WTC11 (cell line): ENCODE data around the gene ZNF579. TPM values are rescaled to one million over a fixed set of nuclear protein-coding genes. Genes with fewer than 3 reads are reported as not detected.

Experiments used
- ATAC-seq: fragments of 200-7000 bp; cut with Tn5 transposase; 2 replicates; pipeline ENCODE4 v1.10.0; 2021; ENCODE audit warnings: mild to moderate bottlenecking, moderate library complexity
- CTCF ChIA-PET: fragments of 300-600 bp; sonication (Branson Sonifier 250); formaldehyde crosslinking; loops from one replicate; lab custom pipeline; 2021; ENCODE audit warnings: antibody characterized with exemption; lab: Charles Lee
- POLR2A ChIA-PET: fragments of 350-600 bp; sonication (Branson Sonifier 250); formaldehyde crosslinking; loops from one replicate; lab custom pipeline; 2021; ENCODE audit warnings: antibody characterized with exemption; lab: Charles Lee
- DNase-seq: peaks from one replicate; pipeline ENCODE4 v3.0.0; 2021; ENCODE audit warnings: low spot score
- H3K27ac Mint-ChIP-seq: 2 replicates; pipeline ENCODE4 v1.8.0; 2021; ENCODE audit warnings: mixed read lengths
- H3K27me3 Mint-ChIP-seq: 2 replicates; pipeline ENCODE4 v1.8.0; 2021; ENCODE audit warnings: low read depth, mild to moderate bottlenecking, moderate library complexity, mixed read lengths
- H3K36me3 Mint-ChIP-seq: 2 replicates; pipeline ENCODE4 v1.8.0; 2021; ENCODE audit warnings: mixed read lengths
- H3K4me1 Mint-ChIP-seq: 2 replicates; pipeline ENCODE4 v1.8.0; 2022; ENCODE audit warnings: mixed read lengths
- H3K4me3 Mint-ChIP-seq: 2 replicates; pipeline ENCODE4 v1.8.0; 2021; ENCODE audit warnings: mild to moderate bottlenecking, moderate library complexity, mixed read lengths
- H3K9me3 Mint-ChIP-seq: 2 replicates; pipeline ENCODE4 v1.8.0; 2021; ENCODE audit warnings: mixed read lengths
- AR ChIP-seq: fragments of 250-450 bp; sonication (Bioruptor Pico); IDR thresholded peaks from 2 replicates; pipeline ENCODE4 v1.9.0; 2021; ENCODE audit warnings: mild to moderate bottlenecking
- CBFB ChIP-seq: sonication (generic); formaldehyde crosslinking; IDR thresholded peaks from 2 replicates; pipeline ENCODE4 v1.8.1; 2022; ENCODE audit warnings: mild to moderate bottlenecking, low read depth, missing genetic modification reagents
- CREM ChIP-seq: sonication (generic); formaldehyde crosslinking; IDR thresholded peaks from 2 replicates; pipeline ENCODE4 v1.8.1; 2022; ENCODE audit warnings: mild to moderate bottlenecking, missing genetic modification reagents, moderate library complexity
- ELF4 ChIP-seq: sonication (generic); formaldehyde crosslinking; IDR thresholded peaks from 2 replicates; pipeline ENCODE4 v1.8.1; 2022; ENCODE audit warnings: low read depth, mild to moderate bottlenecking, moderate library complexity, missing genetic modification reagents
- FOXK1 ChIP-seq: sonication (generic); formaldehyde crosslinking; IDR thresholded peaks from 2 replicates; pipeline ENCODE4 v1.8.0; 2022; ENCODE audit warnings: mild to moderate bottlenecking, moderate library complexity, missing genetic modification reagents
- HMGA2 ChIP-seq: fragments of 250-450 bp; sonication (Bioruptor Pico); IDR thresholded peaks from 2 replicates; pipeline ENCODE4 v1.4.0; 2021; ENCODE audit warnings: mild to moderate bottlenecking, moderate library complexity
- JAZF1 ChIP-seq: fragments of 250-450 bp; sonication (Bioruptor Pico); IDR thresholded peaks from 2 replicates; pipeline ENCODE4 v1.9.0; 2021; ENCODE audit warnings: moderate library complexity, mild to moderate bottlenecking, inconsistent platforms
- JUN ChIP-seq: sonication (generic); formaldehyde crosslinking; IDR thresholded peaks from 2 replicates; pipeline ENCODE4 v1.8.0; 2023; ENCODE audit warnings: mild to moderate bottlenecking, missing genetic modification reagents
- KAT7 ChIP-seq: sonication (generic); formaldehyde crosslinking; IDR thresholded peaks from 2 replicates; pipeline ENCODE4 v1.8.1; 2023; ENCODE audit warnings: missing genetic modification reagents, mild to moderate bottlenecking, borderline replicate concordance
- NFE2L1 ChIP-seq: sonication (generic); formaldehyde crosslinking; IDR thresholded peaks from 2 replicates; pipeline ENCODE4 v1.8.1; 2023; ENCODE audit warnings: missing genetic modification reagents
- USF2 ChIP-seq: sonication (generic); formaldehyde crosslinking; IDR thresholded peaks from 2 replicates; pipeline ENCODE4 v1.8.1; 2023; ENCODE audit warnings: mild to moderate bottlenecking, missing genetic modification reagents, moderate library complexity
- ZNF317 ChIP-seq: sonication (generic); formaldehyde crosslinking; IDR thresholded peaks from 2 replicates; pipeline ENCODE4 v1.8.1; 2023; ENCODE audit warnings: low read depth, mild to moderate bottlenecking, moderate library complexity, missing genetic modification reagents, borderline replicate concordance
- total RNA-seq: library from RNA; stranded (reverse); gene quantifications from 3 replicates; pipeline ENCODE4 v1.2.3, GENCODE V29; 2021
- TF ChIP-seq, protein P1 (sequence below): sonication (generic); formaldehyde crosslinking; IDR thresholded peaks from 2 replicates; pipeline ENCODE4 v1.8.1; 2023; ENCODE audit warnings: mild to moderate bottlenecking, missing genetic modification reagents, borderline replicate concordance
- TF ChIP-seq, protein P2 (sequence below): sonication (generic); formaldehyde crosslinking; IDR thresholded peaks from 2 replicates; pipeline ENCODE4 v1.8.1; 2023; ENCODE audit warnings: mild to moderate bottlenecking, missing genetic modification reagents, moderate library complexity
- TF ChIP-seq, protein P3 (sequence below): fragments of 250-450 bp; sonication (Bioruptor Pico); IDR thresholded peaks from 2 replicates; pipeline ENCODE4 v1.9.0; 2021; ENCODE audit warnings: mild to moderate bottlenecking, borderline replicate concordance
- TF ChIP-seq, protein P4 (sequence below): sonication (generic); formaldehyde crosslinking; IDR thresholded peaks from 2 replicates; pipeline ENCODE4 v1.8.0; 2023; ENCODE audit warnings: missing genetic modification reagents
- TF ChIP-seq, protein P5 (sequence below): fragments of 250-450 bp; sonication (Bioruptor Pico); IDR thresholded peaks from 2 replicates; pipeline ENCODE4 v2.1.2; 2022; ENCODE audit warnings: mild to moderate bottlenecking, moderate library complexity

The ZNF579 gene
- total RNA-seq, 1 experiment from 2014 or later: 30.0 TPM

GRCh38 chr19:55622242-55622969, 41.8 kb upstream of the ZNF579 start:
- peaks cover 15% of the 10 kb centered on the region for H3K36me3 Mint-ChIP-seq
- ChIA-PET CTCF (interaction anchor here (0.8 to 0.9 kb wide), 2 partner anchors 10 to 16 kb away, joined by 3 to 4 read pairs; no protein-coding TSS in a partner anchor), POLR2A (interaction anchor here (2.6 kb wide), 1 partner anchor 16 kb away, joined by 10 read pairs; no protein-coding TSS in a partner anchor)
- ATAC-seq: no peak
- H3K27me3 Mint-ChIP-seq: peaks cover 11% of the 10 kb centered on the region; the same call in 1 of the 2 replicates
- peaks cover 16% of the 10 kb centered on the region for H3K4me1 Mint-ChIP-seq
- no peak overlapping the region for H3K27ac Mint-ChIP-seq
- no peak for DNase-seq
- H3K4me3 Mint-ChIP-seq: no peak overlapping the region
- 0 out of 2 replicates have a peak, but pooled peaks cover 3% of the 10 kb centered on the region for H3K9me3 Mint-ChIP-seq
- TF ChIP-seq ELF4: no peak
- TF ChIP-seq NFE2L1 (CRISPR knock-in tag): no peak
- TF ChIP-seq JAZF1: no peak
- no peak for TF ChIP-seq FOXK1
- TF ChIP-seq KAT7 (CRISPR knock-in tag): no peak
- TF ChIP-seq, protein P1, sequence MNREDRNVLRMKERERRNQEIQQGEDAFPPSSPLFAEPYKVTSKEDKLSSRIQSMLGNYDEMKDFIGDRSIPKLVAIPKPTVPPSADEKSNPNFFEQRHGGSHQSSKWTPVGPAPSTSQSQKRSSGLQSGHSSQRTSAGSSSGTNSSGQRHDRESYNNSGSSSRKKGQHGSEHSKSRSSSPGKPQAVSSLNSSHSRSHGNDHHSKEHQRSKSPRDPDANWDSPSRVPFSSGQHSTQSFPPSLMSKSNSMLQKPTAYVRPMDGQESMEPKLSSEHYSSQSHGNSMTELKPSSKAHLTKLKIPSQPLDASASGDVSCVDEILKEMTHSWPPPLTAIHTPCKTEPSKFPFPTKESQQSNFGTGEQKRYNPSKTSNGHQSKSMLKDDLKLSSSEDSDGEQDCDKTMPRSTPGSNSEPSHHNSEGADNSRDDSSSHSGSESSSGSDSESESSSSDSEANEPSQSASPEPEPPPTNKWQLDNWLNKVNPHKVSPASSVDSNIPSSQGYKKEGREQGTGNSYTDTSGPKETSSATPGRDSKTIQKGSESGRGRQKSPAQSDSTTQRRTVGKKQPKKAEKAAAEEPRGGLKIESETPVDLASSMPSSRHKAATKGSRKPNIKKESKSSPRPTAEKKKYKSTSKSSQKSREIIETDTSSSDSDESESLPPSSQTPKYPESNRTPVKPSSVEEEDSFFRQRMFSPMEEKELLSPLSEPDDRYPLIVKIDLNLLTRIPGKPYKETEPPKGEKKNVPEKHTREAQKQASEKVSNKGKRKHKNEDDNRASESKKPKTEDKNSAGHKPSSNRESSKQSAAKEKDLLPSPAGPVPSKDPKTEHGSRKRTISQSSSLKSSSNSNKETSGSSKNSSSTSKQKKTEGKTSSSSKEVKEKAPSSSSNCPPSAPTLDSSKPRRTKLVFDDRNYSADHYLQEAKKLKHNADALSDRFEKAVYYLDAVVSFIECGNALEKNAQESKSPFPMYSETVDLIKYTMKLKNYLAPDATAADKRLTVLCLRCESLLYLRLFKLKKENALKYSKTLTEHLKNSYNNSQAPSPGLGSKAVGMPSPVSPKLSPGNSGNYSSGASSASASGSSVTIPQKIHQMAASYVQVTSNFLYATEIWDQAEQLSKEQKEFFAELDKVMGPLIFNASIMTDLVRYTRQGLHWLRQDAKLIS (CRISPR knock-in tag): no peak
- TF ChIP-seq, protein P2, sequence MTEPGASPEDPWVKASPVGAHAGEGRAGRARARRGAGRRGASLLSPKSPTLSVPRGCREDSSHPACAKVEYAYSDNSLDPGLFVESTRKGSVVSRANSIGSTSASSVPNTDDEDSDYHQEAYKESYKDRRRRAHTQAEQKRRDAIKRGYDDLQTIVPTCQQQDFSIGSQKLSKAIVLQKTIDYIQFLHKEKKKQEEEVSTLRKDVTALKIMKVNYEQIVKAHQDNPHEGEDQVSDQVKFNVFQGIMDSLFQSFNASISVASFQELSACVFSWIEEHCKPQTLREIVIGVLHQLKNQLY (CRISPR knock-in tag): no peak
- TF ChIP-seq, protein P3, sequence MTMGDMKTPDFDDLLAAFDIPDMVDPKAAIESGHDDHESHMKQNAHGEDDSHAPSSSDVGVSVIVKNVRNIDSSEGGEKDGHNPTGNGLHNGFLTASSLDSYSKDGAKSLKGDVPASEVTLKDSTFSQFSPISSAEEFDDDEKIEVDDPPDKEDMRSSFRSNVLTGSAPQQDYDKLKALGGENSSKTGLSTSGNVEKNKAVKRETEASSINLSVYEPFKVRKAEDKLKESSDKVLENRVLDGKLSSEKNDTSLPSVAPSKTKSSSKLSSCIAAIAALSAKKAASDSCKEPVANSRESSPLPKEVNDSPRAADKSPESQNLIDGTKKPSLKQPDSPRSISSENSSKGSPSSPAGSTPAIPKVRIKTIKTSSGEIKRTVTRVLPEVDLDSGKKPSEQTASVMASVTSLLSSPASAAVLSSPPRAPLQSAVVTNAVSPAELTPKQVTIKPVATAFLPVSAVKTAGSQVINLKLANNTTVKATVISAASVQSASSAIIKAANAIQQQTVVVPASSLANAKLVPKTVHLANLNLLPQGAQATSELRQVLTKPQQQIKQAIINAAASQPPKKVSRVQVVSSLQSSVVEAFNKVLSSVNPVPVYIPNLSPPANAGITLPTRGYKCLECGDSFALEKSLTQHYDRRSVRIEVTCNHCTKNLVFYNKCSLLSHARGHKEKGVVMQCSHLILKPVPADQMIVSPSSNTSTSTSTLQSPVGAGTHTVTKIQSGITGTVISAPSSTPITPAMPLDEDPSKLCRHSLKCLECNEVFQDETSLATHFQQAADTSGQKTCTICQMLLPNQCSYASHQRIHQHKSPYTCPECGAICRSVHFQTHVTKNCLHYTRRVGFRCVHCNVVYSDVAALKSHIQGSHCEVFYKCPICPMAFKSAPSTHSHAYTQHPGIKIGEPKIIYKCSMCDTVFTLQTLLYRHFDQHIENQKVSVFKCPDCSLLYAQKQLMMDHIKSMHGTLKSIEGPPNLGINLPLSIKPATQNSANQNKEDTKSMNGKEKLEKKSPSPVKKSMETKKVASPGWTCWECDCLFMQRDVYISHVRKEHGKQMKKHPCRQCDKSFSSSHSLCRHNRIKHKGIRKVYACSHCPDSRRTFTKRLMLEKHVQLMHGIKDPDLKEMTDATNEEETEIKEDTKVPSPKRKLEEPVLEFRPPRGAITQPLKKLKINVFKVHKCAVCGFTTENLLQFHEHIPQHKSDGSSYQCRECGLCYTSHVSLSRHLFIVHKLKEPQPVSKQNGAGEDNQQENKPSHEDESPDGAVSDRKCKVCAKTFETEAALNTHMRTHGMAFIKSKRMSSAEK (CRISPR knock-in tag): no peak
- TF ChIP-seq JUN (CRISPR knock-in tag): no peak
- no peak for TF ChIP-seq USF2 (CRISPR knock-in tag)
- TF ChIP-seq ZNF317 (CRISPR knock-in tag): no peak
- no peak for TF ChIP-seq AR (CRISPR knock-in tag)
- TF ChIP-seq, protein P4, sequence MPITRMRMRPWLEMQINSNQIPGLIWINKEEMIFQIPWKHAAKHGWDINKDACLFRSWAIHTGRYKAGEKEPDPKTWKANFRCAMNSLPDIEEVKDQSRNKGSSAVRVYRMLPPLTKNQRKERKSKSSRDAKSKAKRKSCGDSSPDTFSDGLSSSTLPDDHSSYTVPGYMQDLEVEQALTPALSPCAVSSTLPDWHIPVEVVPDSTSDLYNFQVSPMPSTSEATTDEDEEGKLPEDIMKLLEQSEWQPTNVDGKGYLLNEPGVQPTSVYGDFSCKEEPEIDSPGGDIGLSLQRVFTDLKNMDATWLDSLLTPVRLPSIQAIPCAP (CRISPR knock-in tag): no peak
- TF ChIP-seq CBFB: no peak
- TF ChIP-seq CREM: no peak
- TF ChIP-seq, protein P5, sequence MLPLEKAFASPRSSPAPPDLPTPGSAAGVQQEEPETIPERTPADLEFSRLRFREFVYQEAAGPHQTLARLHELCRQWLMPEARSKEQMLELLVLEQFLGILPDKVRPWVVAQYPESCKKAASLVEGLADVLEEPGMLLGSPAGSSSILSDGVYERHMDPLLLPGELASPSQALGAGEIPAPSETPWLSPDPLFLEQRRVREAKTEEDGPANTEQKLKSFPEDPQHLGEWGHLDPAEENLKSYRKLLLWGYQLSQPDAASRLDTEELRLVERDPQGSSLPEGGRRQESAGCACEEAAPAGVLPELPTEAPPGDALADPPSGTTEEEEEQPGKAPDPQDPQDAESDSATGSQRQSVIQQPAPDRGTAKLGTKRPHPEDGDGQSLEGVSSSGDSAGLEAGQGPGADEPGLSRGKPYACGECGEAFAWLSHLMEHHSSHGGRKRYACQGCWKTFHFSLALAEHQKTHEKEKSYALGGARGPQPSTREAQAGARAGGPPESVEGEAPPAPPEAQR (CRISPR knock-in tag): no peak
- TF ChIP-seq HMGA2 (CRISPR knock-in tag): no peak
